KBM-7 (cell line): Measurements from ENCODE around the gene BABAM2.

Experiments
- DNase-seq: peaks from one replicate; pipeline ENCODE4 v3.0.0-alpha.2; 2015
- in situ Hi-C: fragments of 300-500 bp; cut with MboI; formaldehyde crosslinking; loops from 2 replicates; pipeline ENCODE4 v1.14.3; 2020; ENCODE audit warnings: low sequenced_read_pairs, low pct_unique_long_range_greater_than_20kb, mixed read lengths

Gene BABAM2

GRCh38 chr2:28378679-28379584, 488.4 kb downstream of the BABAM2 start:
- in situ Hi-C loops, result no loop called here
- peak; percentile 84 for DNase-seq

- DNase-seq, result no peak
- in situ Hi-C loops, result no loop called here
Observed at GRCh38 chr2:28380219-28380618, 489.7 kb downstream of the BABAM2 start.

- in situ Hi-C loops, result no loop called here
- DNase-seq, result peak; percentile 66
Observed at GRCh38 chr2:28381225-28382180, 491.0 kb downstream of the BABAM2 start.

GRCh38 chr2:28382755-28383154, 492.2 kb downstream of the BABAM2 start:
- DNase-seq, result no peak
- in situ Hi-C loops, result no loop called here

- in situ Hi-C loops, result no loop called here
- DNase-seq, result no peak
Observed at GRCh38 chr2:28387082-28387960, 496.8 kb downstream of the BABAM2 start.
